OCI-LY1 (cell line): ENCODE data around the gene XIRP1.

ENCODE experiments used
- H2AFZ ChIP-seq: fragments of 200-600 bp; sonication (generic), shearing (Covaris generic); 2 replicates; pipeline ENCODE4 v1.6.0; 2014; ENCODE audit warnings: antibody characterized with exemption, mild to moderate bottlenecking, low read length
- H3F3A ChIP-seq: fragments of 200-600 bp; sonication (generic), shearing (Covaris generic); 2 replicates; pipeline ENCODE4 v1.6.0; 2014; ENCODE audit warnings: mild to moderate bottlenecking, antibody characterized with exemption, low read length, moderate library complexity; ENCODE audit not compliant: insufficient read depth
- H3K27ac ChIP-seq: fragments of 200-600 bp; sonication (generic); 2 replicates; pipeline ENCODE4 v1.5.1; 2014; ENCODE audit warnings: low read length, mixed run types, mild to moderate bottlenecking, low read depth; ENCODE audit not compliant: poor library complexity, severe bottlenecking
- H3K27me3 ChIP-seq: fragments of 200-600 bp; sonication (generic); 2 replicates; pipeline ENCODE4 v1.6.0; 2014; ENCODE audit warnings: antibody characterized with exemption, mild to moderate bottlenecking, low read length, moderate library complexity; ENCODE audit not compliant: insufficient read depth
- H3K36me3 ChIP-seq: fragments of 200-600 bp; sonication (generic); 2 replicates; pipeline ENCODE4 v1.6.1; 2014; ENCODE audit warnings: mild to moderate bottlenecking, antibody characterized with exemption, low read length, moderate library complexity, mixed read lengths; ENCODE audit not compliant: insufficient read depth
- H3K4me1 ChIP-seq: fragments of 200-600 bp; sonication (generic); 2 replicates; pipeline ENCODE4 v1.5.1; 2014; ENCODE audit warnings: mild to moderate bottlenecking, low read length, moderate library complexity; ENCODE audit not compliant: insufficient read depth, severe bottlenecking
- H3K4me2 ChIP-seq: fragments of 200-600 bp; sonication (generic), shearing (Covaris generic); 2 replicates; pipeline ENCODE4 v1.6.1; 2014; ENCODE audit warnings: low read length
- H3K4me3 ChIP-seq: fragments of 200-600 bp; sonication (generic); 2 replicates; pipeline ENCODE4 v1.5.1; 2014; ENCODE audit warnings: low read length, low read depth, mild to moderate bottlenecking, mixed read lengths; ENCODE audit not compliant: poor library complexity, severe bottlenecking
- H3K79me2 ChIP-seq: fragments of 200-600 bp; shearing (Covaris generic); 2 replicates; pipeline ENCODE4 v1.6.1; 2016; ENCODE audit warnings: mixed run types, low read length, mixed read lengths; ENCODE audit not compliant: insufficient read depth
- H3K9ac ChIP-seq: fragments of 200-600 bp; sonication (generic), shearing (Covaris generic); 2 replicates; pipeline ENCODE4 v1.6.1; 2014; ENCODE audit warnings: mild to moderate bottlenecking, low read length, mixed read lengths
- H3K9me2 ChIP-seq: fragments of 200-600 bp; sonication (generic), shearing (Covaris generic); 2 replicates; pipeline ENCODE4 v1.6.1; 2014; ENCODE audit warnings: low read depth, mild to moderate bottlenecking, low read length, mixed read lengths
- H3K9me3 ChIP-seq: fragments of 200-600 bp; shearing (Covaris generic); 2 replicates; pipeline ENCODE4 v1.6.1; 2014; ENCODE audit warnings: low read length, mixed read lengths
- H4K20me1 ChIP-seq: fragments of 200-600 bp; sonication (generic), shearing (Covaris generic); 2 replicates; pipeline ENCODE4 v1.6.0; 2016; ENCODE audit warnings: mild to moderate bottlenecking, low read length; ENCODE audit not compliant: insufficient read depth
- CTCF ChIP-seq: fragments of 200-600 bp; sonication (generic), shearing (Covaris generic); IDR thresholded peaks from 2 replicates; pipeline ENCODE4 v1.5.1; 2017; ENCODE audit warnings: mild to moderate bottlenecking, antibody characterized with exemption, low read length, moderate library complexity, mixed read lengths
- EZH2 ChIP-seq: fragments of 200-600 bp; sonication (generic), shearing (Covaris generic); IDR thresholded peaks from 2 replicates; pipeline ENCODE4 v1.8.0; 2017; ENCODE audit warnings: borderline replicate concordance, mixed run types, mild to moderate bottlenecking, antibody characterized with exemption, low read length, moderate library complexity, mixed read lengths

Gene XIRP1

GRCh38 chr3:39220407-39221140 lies 28.2 kb upstream of the XIRP1 start:
- TF ChIP-seq CTCF (no peak), EZH2 (no peak)
- Histone ChIP-seq H3K4me3 (no peak overlapping the region), H3K27ac (no peak overlapping the region), H3K4me1 (peaks cover 13% of the 10 kb centered on the region), H3K36me3 (no peaks in the 10 kb centered on the region), H3K9ac (no peak overlapping the region), H3F3A (no peaks in the 10 kb centered on the region), H3K27me3 (no peaks in the 10 kb centered on the region), H3K9me2 (no peaks in the 10 kb centered on the region), H4K20me1 (no peaks in the 10 kb centered on the region), H3K9me3 (no peaks in the 10 kb centered on the region), H3K4me2 (no peak overlapping the region), H2AFZ (no peak overlapping the region), H3K79me2 (no peaks in the 10 kb centered on the region)

GRCh38 chr3:39219702-39220101 lies 27.3 kb upstream of the XIRP1 start:
- H3K79me2 ChIP-seq = no peaks in the 10 kb centered on the region
- no peaks in the 10 kb centered on the region for H3K9me2 ChIP-seq
- no peaks in the 10 kb centered on the region for H3F3A ChIP-seq
- no peak overlapping the region for H3K9ac ChIP-seq
- no peaks in the 10 kb centered on the region for H3K36me3 ChIP-seq
- H3K27ac ChIP-seq = no peak overlapping the region
- no peaks in the 10 kb centered on the region for H3K27me3 ChIP-seq
- H3K4me3 ChIP-seq = no peak overlapping the region
- no peaks in the 10 kb centered on the region for H4K20me1 ChIP-seq
- H3K9me3 ChIP-seq = no peaks in the 10 kb centered on the region
- peaks cover 14% of the 10 kb centered on the region for H3K4me1 ChIP-seq
- no peak overlapping the region for H3K4me2 ChIP-seq
- TF ChIP-seq EZH2 (no peak), CTCF (no peak)
- H2AFZ ChIP-seq = no peak overlapping the region

GRCh38 chr3:39216176-39216790 lies 23.9 kb upstream of the XIRP1 start:
- Histone ChIP-seq H2AFZ (no peak overlapping the region), H3K4me2 (0 out of 2 replicates have a peak overlapping the region, but pooled peaks have one; percentile 5), H3K9me2 (no peaks in the 10 kb centered on the region), H3K9ac (no peak overlapping the region), H4K20me1 (no peaks in the 10 kb centered on the region), H3K27me3 (no peaks in the 10 kb centered on the region), H3K27ac (peak overlapping the region; percentile 29), H3K4me1 (peaks cover 14% of the 10 kb centered on the region), H3F3A (no peaks in the 10 kb centered on the region), H3K36me3 (no peaks in the 10 kb centered on the region), H3K9me3 (no peaks in the 10 kb centered on the region), H3K79me2 (no peaks in the 10 kb centered on the region), H3K4me3 (no peak overlapping the region)
- TF ChIP-seq CTCF (no peak), EZH2 (no peak)
